Smooth muscle cell (in vitro differentiated cells): ENCODE measurements around the gene NKAPD1. TPM values are rescaled to one million over a fixed set of nuclear protein-coding genes. Genes with fewer than 3 reads are reported as not detected.
A peak's percentile ranks its signal among the peaks of the same experiment; 100 is the strongest.

Experiments used
- DNase-seq: peaks from one replicate; lab custom pipeline; 2025; ENCODE audit not compliant: unreplicated experiment; lab: John Stamatoyannopoulos, UW
- H2AFZ ChIP-seq: fragments of 200-600 bp; sonication (generic); 2 replicates; pipeline ENCODE4 v1.6.0; 2016; ENCODE audit warnings: antibody characterized with exemption, low read depth, mild to moderate bottlenecking
- H3F3A ChIP-seq: fragments of 200-600 bp; sonication (generic); 2 replicates; pipeline ENCODE4 v1.6.0; 2017; ENCODE audit warnings: antibody characterized with exemption, low read depth
- H3K27ac ChIP-seq: fragments of 200-600 bp; sonication (generic); 2 replicates; pipeline ENCODE4 v1.5.1; 2016; ENCODE audit warnings: low read depth, mild to moderate bottlenecking
- H3K27me3 ChIP-seq: fragments of 200-600 bp; sonication (generic); 2 replicates; pipeline ENCODE4 v1.6.1; 2016; ENCODE audit warnings: low read depth, mild to moderate bottlenecking
- H3K36me3 ChIP-seq: fragments of 200-600 bp; sonication (generic); 2 replicates; pipeline ENCODE4 v1.5.1; 2016; ENCODE audit warnings: low read depth
- H3K4me1 ChIP-seq: fragments of 200-600 bp; sonication (generic); 2 replicates; pipeline ENCODE4 v1.5.1; 2016; ENCODE audit warnings: low read depth
- H3K4me2 ChIP-seq: fragments of 200-600 bp; sonication (generic); 2 replicates; pipeline ENCODE4 v1.6.0; 2016; ENCODE audit warnings: mild to moderate bottlenecking
- H3K4me3 ChIP-seq: fragments of 200-600 bp; sonication (generic); 2 replicates; pipeline ENCODE4 v1.5.1; 2016; ENCODE audit warnings: mild to moderate bottlenecking
- H3K79me2 ChIP-seq: fragments of 200-600 bp; sonication (generic); 2 replicates; pipeline ENCODE4 v1.6.0; 2016; ENCODE audit warnings: low read depth, mild to moderate bottlenecking
- H3K9ac ChIP-seq: fragments of 200-600 bp; sonication (generic); 2 replicates; pipeline ENCODE4 v1.6.0; 2016; ENCODE audit warnings: low read depth
- H3K9me3 ChIP-seq: fragments of 200-600 bp; sonication (generic); replicated peaks from 2 replicates; pipeline ENCODE4 v1.5.1; 2016; ENCODE audit warnings: low read depth
- H4K20me1 ChIP-seq: fragments of 200-600 bp; sonication (generic); 2 replicates; pipeline ENCODE4 v1.6.0; 2016; ENCODE audit warnings: low read depth
- WGBS: methylation state at CpG from one replicate; pipeline ENCODE4 v1.1.7; 2016; ENCODE audit warnings: low lambda C conversion rate; 5-methylcytosine and 5-hydroxymethylcytosine counted together
- polyA plus RNA-seq: library from polyadenylated mRNA; unstranded; fragments of >200 nt; fragmentation: Nextera tagmentation; extraction: Ambion mirVana; gene quantifications from 2 replicates; pipeline ENCODE4 v1.2.1, GENCODE V29; 2016
- total RNA-seq: library from RNA; depleted of rRNA; stranded (reverse); fragments of >200 nt; gene quantifications from 2 replicates; pipeline ENCODE4 v1.2.3, GENCODE V29; 2014
- TF ChIP-seq, protein P1 (sequence below): fragments of 200-600 bp; sonication (generic); IDR thresholded peaks from 2 replicates; pipeline ENCODE4 v1.5.1; 2017; ENCODE audit warnings: borderline replicate concordance, mild to moderate bottlenecking, antibody characterized with exemption; ENCODE audit not compliant: insufficient read depth, poor library complexity, severe bottlenecking

The NKAPD1 gene
- total and polyA plus RNA-seq, 2 experiments from 2014 or later, result 16.2 to 19.9 TPM

DNA sequence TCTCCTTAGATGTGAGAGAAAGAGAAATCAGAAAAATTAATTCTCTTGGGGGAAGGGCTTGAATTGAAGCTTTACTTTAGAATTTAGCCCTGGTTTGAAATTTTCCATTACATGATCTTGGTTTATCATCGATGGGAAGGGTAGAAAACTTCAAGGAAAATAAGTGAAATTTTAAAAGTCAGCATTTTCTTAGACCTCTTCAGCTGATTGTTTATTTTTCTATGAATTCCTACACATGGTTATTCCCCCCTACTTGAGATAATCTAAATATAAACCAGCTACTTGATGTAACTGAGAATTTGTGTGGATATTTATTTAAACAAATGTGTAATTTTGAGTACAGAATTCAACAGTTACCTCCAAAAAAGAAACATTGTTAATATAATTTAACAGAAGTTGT, 11.2 kb upstream of the NKAPD1 start:
- no peaks in the 10 kb centered on the region for H4K20me1 ChIP-seq
- no peaks in the 10 kb centered on the region for H3F3A ChIP-seq
- DNase-seq, result no peak

DNA sequence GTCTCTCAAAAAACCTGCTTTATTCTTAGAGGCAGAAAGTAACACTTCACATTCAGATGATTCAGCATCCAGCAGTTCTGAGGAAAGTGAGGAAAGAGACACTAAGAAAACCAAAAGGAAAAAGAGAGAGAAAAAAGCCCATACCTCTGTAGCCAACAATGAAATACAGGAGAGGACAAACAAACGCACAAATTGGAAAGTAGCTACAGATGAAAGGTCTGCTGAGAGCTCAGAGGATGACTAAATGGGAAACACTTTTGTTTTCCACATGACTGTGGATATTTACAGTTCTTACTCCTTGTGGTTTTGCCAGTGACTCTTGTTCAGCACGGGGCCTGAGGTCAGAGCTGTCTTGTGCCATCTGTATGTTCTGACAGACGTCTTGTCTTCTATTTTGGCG, 8.6 kb downstream of the NKAPD1 start:
- H3K4me3 ChIP-seq, result no peak overlapping the region
- H3F3A ChIP-seq, result peaks cover 21% of the 10 kb centered on the region
- H3K27me3 ChIP-seq, result no peaks in the 10 kb centered on the region
- DNase-seq, result no peak
- H3K9ac ChIP-seq, result no peak overlapping the region
- H2AFZ ChIP-seq, result no peak overlapping the region
- H3K4me1 ChIP-seq, result peaks cover 10% of the 10 kb centered on the region
- H3K27ac ChIP-seq, result peak overlapping the region; percentile 73
- TF ChIP-seq, protein P1, sequence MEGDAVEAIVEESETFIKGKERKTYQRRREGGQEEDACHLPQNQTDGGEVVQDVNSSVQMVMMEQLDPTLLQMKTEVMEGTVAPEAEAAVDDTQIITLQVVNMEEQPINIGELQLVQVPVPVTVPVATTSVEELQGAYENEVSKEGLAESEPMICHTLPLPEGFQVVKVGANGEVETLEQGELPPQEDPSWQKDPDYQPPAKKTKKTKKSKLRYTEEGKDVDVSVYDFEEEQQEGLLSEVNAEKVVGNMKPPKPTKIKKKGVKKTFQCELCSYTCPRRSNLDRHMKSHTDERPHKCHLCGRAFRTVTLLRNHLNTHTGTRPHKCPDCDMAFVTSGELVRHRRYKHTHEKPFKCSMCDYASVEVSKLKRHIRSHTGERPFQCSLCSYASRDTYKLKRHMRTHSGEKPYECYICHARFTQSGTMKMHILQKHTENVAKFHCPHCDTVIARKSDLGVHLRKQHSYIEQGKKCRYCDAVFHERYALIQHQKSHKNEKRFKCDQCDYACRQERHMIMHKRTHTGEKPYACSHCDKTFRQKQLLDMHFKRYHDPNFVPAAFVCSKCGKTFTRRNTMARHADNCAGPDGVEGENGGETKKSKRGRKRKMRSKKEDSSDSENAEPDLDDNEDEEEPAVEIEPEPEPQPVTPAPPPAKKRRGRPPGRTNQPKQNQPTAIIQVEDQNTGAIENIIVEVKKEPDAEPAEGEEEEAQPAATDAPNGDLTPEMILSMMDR, result no peak
- no peaks in the 10 kb centered on the region for H3K9me3 ChIP-seq
- H3K4me2 ChIP-seq, result no peak overlapping the region
- WGBS, result 66% methylated on average over 4 of the region's 4 CpGs
- H3K79me2 ChIP-seq, result peaks cover 24% of the 10 kb centered on the region
- H3K36me3 ChIP-seq, result peaks cover 11% of the 10 kb centered on the region
- no peaks in the 10 kb centered on the region for H4K20me1 ChIP-seq

More for the DNA sequence above, 11.2 kb upstream of the NKAPD1 start:
- WGBS, result 97% methylated on average over 1 of the region's 1 CpG
- no peak overlapping the region for H2AFZ ChIP-seq
- TF ChIP-seq, protein P1, result no peak
- H3K9me3 ChIP-seq, result no peaks in the 10 kb centered on the region
- H3K36me3 ChIP-seq, result peaks cover 11% of the 10 kb centered on the region
- no peak overlapping the region for H3K9ac ChIP-seq
- no peak overlapping the region for H3K4me2 ChIP-seq
- H3K4me3 ChIP-seq, result no peak overlapping the region
- H3K27ac ChIP-seq, result no peak overlapping the region
- no peaks in the 10 kb centered on the region for H3K27me3 ChIP-seq
- no peaks in the 10 kb centered on the region for H3K79me2 ChIP-seq
- H3K4me1 ChIP-seq, result no peaks in the 10 kb centered on the region

DNA sequence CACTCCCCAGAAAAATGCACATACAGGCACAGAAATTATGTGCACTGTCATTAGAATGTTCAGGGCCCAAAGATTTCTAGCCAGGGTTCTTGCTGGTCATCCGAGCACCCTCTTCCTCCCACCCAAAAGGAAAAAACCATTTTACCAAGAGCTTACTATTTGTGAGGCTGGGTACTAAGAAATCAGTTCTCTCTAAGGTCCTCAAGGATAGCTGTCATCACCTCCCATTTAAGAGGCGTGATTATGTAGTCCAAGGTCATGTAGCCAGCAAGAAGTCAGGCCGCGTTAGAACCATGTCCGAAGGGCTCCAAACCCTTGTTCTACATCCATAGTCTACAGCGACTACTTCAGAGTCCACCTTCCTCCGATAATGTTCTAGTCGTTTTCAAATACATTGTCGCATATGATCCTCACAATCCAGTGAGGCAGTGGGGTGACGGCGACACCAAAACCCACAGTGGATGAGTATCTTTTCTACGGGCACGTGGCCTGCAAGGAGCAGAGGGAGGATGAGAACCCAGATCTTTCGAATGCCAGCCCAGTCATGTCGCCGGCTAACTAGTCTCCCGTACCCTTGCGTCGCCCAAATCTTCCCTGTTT, 11.8 kb downstream of the NKAPD1 start:
- Histone ChIP-seq H3K9me3 (no peaks in the 10 kb centered on the region), H3F3A (peaks cover 21% of the 10 kb centered on the region), H3K4me3 (peak overlapping the region; percentile 85), H3K27me3 (no peaks in the 10 kb centered on the region), H3K36me3 (peaks cover 18% of the 10 kb centered on the region), H3K27ac (no peak overlapping the region), H2AFZ (peak overlapping the region; percentile 84), H3K4me1 (peaks cover 14% of the 10 kb centered on the region), H4K20me1 (peaks cover 4% of the 10 kb centered on the region), H3K4me2 (peak overlapping the region; percentile 99), H3K79me2 (peaks cover 43% of the 10 kb centered on the region), H3K9ac (peak overlapping the region; percentile 93)
- 4% methylated on average over 19 of the region's 19 CpGs for WGBS
- no peak for DNase-seq
- TF ChIP-seq, protein P1, result no peak
